ENCODE data around the gene ZNF316.
A peak's percentile ranks its signal among the peaks of the same experiment; 100 is the strongest.

ZNF316 gene

GRCh38 chr7:6614953-6615722 lies 22.0 kb upstream of the ZNF316 start, which contains the start of gene ZNF853:
Gene ZNF853, plus strand, starts transcription at chr7:6615610. Its CDS starts 565 bp downstream, at chr7:6616175.
- no peaks in the 10 kb centered on the region for H3K9me3 Mint-ChIP-seq
- H3K36me3 Mint-ChIP-seq (ENCODE audit: low read depth), result no peaks in the 10 kb centered on the region
- intact Hi-C loops (cut with micrococcal nuclease), result no loop called here
- H3K27ac Mint-ChIP-seq, result no peak within 1 kb of the TSS
- H3K27me3 Mint-ChIP-seq, result peaks cover 64% of the 10 kb centered on the region
- no peaks in the 10 kb centered on the region for H3K4me1 Mint-ChIP-seq (ENCODE audit: low read depth)
- H3K4me3 Mint-ChIP-seq, result peak within 1 kb of the TSS; percentile 44

- Mint-ChIP-seq H3K27ac (no peak overlapping the region), H3K4me3 (peak overlapping the region; percentile 42), H3K36me3 (ENCODE audit: low read depth) (no peaks in the 10 kb centered on the region), H3K4me1 (ENCODE audit: low read depth) (peaks cover 6% of the 10 kb centered on the region), H3K9me3 (no peaks in the 10 kb centered on the region), H3K27me3 (peaks cover 66% of the 10 kb centered on the region)
- intact Hi-C loops (cut with micrococcal nuclease), result no loop called here
Observed at GRCh38 chr7:6615723-6616555, 21.2 kb upstream of the ZNF316 start.

- Mint-ChIP-seq H3K9me3 (no peaks in the 10 kb centered on the region), H3K27ac (no peak overlapping the region)
Observed at GRCh38 chr7:6616854-6617643, 20.1 kb upstream of the ZNF316 start.

GRCh38 chr7:6618621-6619020 lies 18.5 kb upstream of the ZNF316 start:
- H3K4me3 Mint-ChIP-seq, result no peak overlapping the region
- H3K27me3 Mint-ChIP-seq, result peaks cover 54% of the 10 kb centered on the region
- no peak overlapping the region for H3K27ac Mint-ChIP-seq
- H3K4me1 Mint-ChIP-seq (ENCODE audit: low read depth), result peaks cover 17% of the 10 kb centered on the region
- no peaks in the 10 kb centered on the region for H3K36me3 Mint-ChIP-seq (ENCODE audit: low read depth)
- intact Hi-C loops (cut with micrococcal nuclease), result no loop called here
- no peaks in the 10 kb centered on the region for H3K9me3 Mint-ChIP-seq

More at GRCh38 chr7:6616854-6617643, 20.1 kb upstream of the ZNF316 start:
- H3K36me3 Mint-ChIP-seq (ENCODE audit: low read depth), result no peaks in the 10 kb centered on the region
- no peak overlapping the region for H3K4me3 Mint-ChIP-seq
- peaks cover 64% of the 10 kb centered on the region for H3K27me3 Mint-ChIP-seq
- peaks cover 17% of the 10 kb centered on the region for H3K4me1 Mint-ChIP-seq (ENCODE audit: low read depth)
- intact Hi-C loops (cut with micrococcal nuclease), result no loop called here

GRCh38 chr7:6619961-6620360 lies 17.2 kb upstream of the ZNF316 start:
- H3K27me3 Mint-ChIP-seq, result peaks cover 43% of the 10 kb centered on the region
- no peaks in the 10 kb centered on the region for H3K9me3 Mint-ChIP-seq
- no peak overlapping the region for H3K27ac Mint-ChIP-seq
- intact Hi-C loops (cut with micrococcal nuclease), result no loop called here
- H3K36me3 Mint-ChIP-seq (ENCODE audit: low read depth), result no peaks in the 10 kb centered on the region
- no peak overlapping the region for H3K4me3 Mint-ChIP-seq
- H3K4me1 Mint-ChIP-seq (ENCODE audit: low read depth), result peaks cover 27% of the 10 kb centered on the region

GRCh38 chr7:6621195-6622133 lies 15.7 kb upstream of the ZNF316 start:
- peaks cover 34% of the 10 kb centered on the region for H3K27me3 Mint-ChIP-seq
- H3K9me3 Mint-ChIP-seq, result no peaks in the 10 kb centered on the region
- H3K4me3 Mint-ChIP-seq, result no peak overlapping the region
- H3K36me3 Mint-ChIP-seq (ENCODE audit: low read depth), result no peaks in the 10 kb centered on the region
- peaks cover 27% of the 10 kb centered on the region for H3K4me1 Mint-ChIP-seq (ENCODE audit: low read depth)
- H3K27ac Mint-ChIP-seq, result no peak overlapping the region
- intact Hi-C loops (cut with micrococcal nuclease), result no loop called here

GRCh38 chr7:6622134-6622710 lies 14.9 kb upstream of the ZNF316 start:
- Mint-ChIP-seq H3K27me3 (peaks cover 27% of the 10 kb centered on the region), H3K4me1 (ENCODE audit: low read depth) (peaks cover 27% of the 10 kb centered on the region), H3K4me3 (no peak overlapping the region), H3K9me3 (no peaks in the 10 kb centered on the region), H3K36me3 (ENCODE audit: low read depth) (no peaks in the 10 kb centered on the region), H3K27ac (no peak overlapping the region)
- intact Hi-C loops (cut with micrococcal nuclease), result no loop called here

GRCh38 chr7:6623589-6624245 lies 13.4 kb upstream of the ZNF316 start:
- no peaks in the 10 kb centered on the region for H3K36me3 Mint-ChIP-seq (ENCODE audit: low read depth)
- H3K9me3 Mint-ChIP-seq, result no peaks in the 10 kb centered on the region
- no peak overlapping the region for H3K4me3 Mint-ChIP-seq
- H3K4me1 Mint-ChIP-seq (ENCODE audit: low read depth), result peaks cover 27% of the 10 kb centered on the region
- peaks cover 13% of the 10 kb centered on the region for H3K27me3 Mint-ChIP-seq
- H3K27ac Mint-ChIP-seq, result no peak overlapping the region
- intact Hi-C loops (cut with micrococcal nuclease), result no loop called here

- Mint-ChIP-seq H3K36me3 (ENCODE audit: low read depth) (no peaks in the 10 kb centered on the region), H3K9me3 (no peaks in the 10 kb centered on the region), H3K4me1 (ENCODE audit: low read depth) (peaks cover 27% of the 10 kb centered on the region), H3K4me3 (no peak overlapping the region), H3K27me3 (peaks cover 10% of the 10 kb centered on the region), H3K27ac (no peak overlapping the region)
- intact Hi-C loops (cut with micrococcal nuclease), result no loop called here
Observed at GRCh38 chr7:6624246-6624611, 12.9 kb upstream of the ZNF316 start.

- intact Hi-C loops (cut with micrococcal nuclease), result no loop called here
- H3K27ac Mint-ChIP-seq, result no peak overlapping the region
- peaks cover 10% of the 10 kb centered on the region for H3K4me1 Mint-ChIP-seq (ENCODE audit: low read depth)
- H3K4me3 Mint-ChIP-seq, result no peak overlapping the region
- no peaks in the 10 kb centered on the region for H3K9me3 Mint-ChIP-seq
- peaks cover 11% of the 10 kb centered on the region for H3K27me3 Mint-ChIP-seq
- no peaks in the 10 kb centered on the region for H3K36me3 Mint-ChIP-seq (ENCODE audit: low read depth)
Observed at GRCh38 chr7:6628045-6628444, 9.1 kb upstream of the ZNF316 start.

- intact Hi-C loops (cut with micrococcal nuclease), result no loop called here
- peaks cover 7% of the 10 kb centered on the region for H3K36me3 Mint-ChIP-seq (ENCODE audit: low read depth)
- H3K4me1 Mint-ChIP-seq (ENCODE audit: low read depth), result peaks cover 11% of the 10 kb centered on the region
- H3K27me3 Mint-ChIP-seq, result peaks cover 7% of the 10 kb centered on the region
- H3K9me3 Mint-ChIP-seq, result peaks cover 10% of the 10 kb centered on the region
- no peak overlapping the region for H3K4me3 Mint-ChIP-seq
- H3K27ac Mint-ChIP-seq, result no peak overlapping the region
Observed at GRCh38 chr7:6630007-6630849, 6.9 kb upstream of the ZNF316 start.

GRCh38 chr7:6631605-6632004 lies 5.5 kb upstream of the ZNF316 start:
- intact Hi-C loops (cut with micrococcal nuclease), result no loop called here
- peaks cover 10% of the 10 kb centered on the region for H3K9me3 Mint-ChIP-seq
- no peak overlapping the region for H3K27ac Mint-ChIP-seq
- peaks cover 17% of the 10 kb centered on the region for H3K4me1 Mint-ChIP-seq (ENCODE audit: low read depth)
- peaks cover 7% of the 10 kb centered on the region for H3K36me3 Mint-ChIP-seq (ENCODE audit: low read depth)
- peaks cover 7% of the 10 kb centered on the region for H3K27me3 Mint-ChIP-seq
- no peak overlapping the region for H3K4me3 Mint-ChIP-seq

Measured in dendritic cell treated with granulocyte-macrophage colony-stimulating factor and Interleukin-4, amounts not matched to agents 40 ng/mL and 50 ng/mL, for 4 days (primary cell).